ENCODE data around the gene RBFOX2.
"Not testable (repeated sequence)": the region's sequence is repeated elsewhere in the genome, so short reads cannot be mapped to it uniquely, and the experiment has no call there.

The RBFOX2 gene

DNA sequence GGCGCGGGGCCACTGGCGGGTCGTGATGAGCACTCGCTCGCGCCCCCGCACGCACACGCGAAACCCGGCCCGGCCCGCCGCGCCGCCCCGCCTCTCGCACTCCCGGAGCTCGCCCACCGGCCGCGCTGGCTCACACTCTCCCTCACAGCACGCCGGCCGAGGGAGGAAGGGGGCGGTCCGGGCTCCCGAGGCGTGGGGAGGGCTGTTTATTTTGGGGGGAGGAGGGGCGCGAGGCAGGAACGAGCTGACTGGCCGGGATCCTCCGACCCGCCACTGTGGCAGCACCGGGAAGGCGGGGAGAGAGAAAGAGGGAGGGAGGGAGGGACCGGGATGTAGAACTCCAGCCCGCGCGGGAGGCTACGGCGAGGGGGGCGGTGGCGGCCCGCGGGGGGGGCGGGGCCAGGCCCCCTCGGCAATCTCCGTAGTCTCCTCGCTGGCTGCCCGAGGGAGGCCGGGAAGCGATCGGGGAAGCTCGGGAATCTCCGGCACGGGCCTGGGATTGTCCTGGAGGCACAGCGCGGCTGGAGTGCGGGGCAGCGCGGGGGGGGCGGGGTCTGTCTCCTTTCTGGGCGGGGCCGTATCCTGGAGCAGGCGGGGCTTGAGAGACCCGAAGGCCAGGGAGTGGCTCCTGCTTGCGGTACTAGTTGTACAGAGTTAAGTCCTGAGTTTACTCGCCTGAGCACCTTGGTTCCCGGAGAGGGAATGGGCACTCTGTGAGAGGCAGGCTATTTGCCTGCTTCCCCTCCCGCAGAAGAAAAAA is at the start of gene RBFOX2:
Gene RBFOX2, minus strand, starts transcription at position 179 of the 760 bp plus-strand sequence. CDS start 399 bp downstream, outside the sequence.
- peak; percentile 57 for DNase-seq (ENCODE audit: low read depth)

DNA sequence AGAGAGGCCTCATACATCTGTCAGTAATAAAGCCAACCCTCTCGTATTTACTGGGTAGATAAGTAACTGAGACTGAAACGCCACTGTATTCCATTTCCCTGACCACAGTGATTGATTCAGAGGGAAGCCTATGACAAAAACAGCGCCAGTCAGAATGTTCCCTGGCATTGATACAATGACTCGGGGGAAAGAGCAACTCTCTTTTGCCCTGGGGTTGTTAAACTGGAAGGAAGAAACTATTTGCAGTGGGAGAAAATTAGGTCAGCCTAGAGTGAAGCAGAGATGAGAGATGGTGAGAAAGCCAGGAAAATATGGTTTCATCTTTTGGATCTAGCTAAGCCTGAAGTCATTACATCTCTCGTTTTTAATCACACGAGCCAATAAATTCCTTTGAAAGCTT is 48.6 kb upstream of the RBFOX2 start:
- no peak for DNase-seq (ENCODE audit: low read depth)

GRCh38 chr22:36075724-36076123 is 47.1 kb upstream of the RBFOX2 start:
- DNase-seq (ENCODE audit: low read depth), result no peak

GRCh38 chr22:36075230-36075629 is 46.6 kb upstream of the RBFOX2 start:
- DNase-seq (ENCODE audit: low read depth), result no peak

DNA sequence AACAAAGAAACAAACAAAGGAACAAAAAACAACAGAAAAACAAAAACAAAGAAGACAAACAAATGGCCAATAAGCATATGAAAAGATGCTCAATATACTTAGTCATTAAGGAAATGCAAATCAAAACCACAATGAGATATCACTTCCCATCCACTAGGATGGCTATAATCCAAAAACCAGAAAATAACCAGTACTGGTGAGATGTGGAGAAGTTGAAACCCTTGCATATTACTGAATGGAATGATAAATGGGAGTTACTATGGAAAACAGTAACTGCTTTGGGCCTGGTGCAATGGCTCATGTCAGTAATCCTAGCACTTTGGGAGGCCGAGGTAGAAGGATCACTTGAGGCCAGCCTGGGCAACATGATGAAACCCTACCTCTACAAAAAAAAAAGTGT is 44.9 kb upstream of the RBFOX2 start:
- no peak for DNase-seq (ENCODE audit: low read depth)

DNA sequence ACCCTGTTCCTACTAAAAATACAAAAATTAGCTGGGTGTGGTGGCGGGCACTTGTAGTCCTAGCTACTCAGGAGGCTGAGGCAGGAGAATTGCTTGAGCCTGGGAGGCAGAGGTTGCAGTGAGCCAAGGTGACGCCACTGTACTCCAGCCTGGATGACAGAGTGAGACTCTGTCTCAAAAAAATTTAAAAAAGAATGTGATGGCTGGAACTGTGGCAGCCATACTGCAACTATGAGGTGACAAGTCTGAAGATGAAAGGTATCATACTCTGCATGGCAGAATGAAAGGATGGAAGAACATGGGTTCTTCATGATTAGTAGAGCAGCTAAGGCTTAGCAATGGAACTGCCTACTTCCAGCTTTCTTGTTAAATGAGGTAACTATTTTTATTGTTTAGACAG is 42.0 kb upstream of the RBFOX2 start:
- not testable (repeated sequence) for DNase-seq (ENCODE audit: low read depth)

GRCh38 chr22:36069368-36069767 is 40.7 kb upstream of the RBFOX2 start:
- DNase-seq (ENCODE audit: low read depth), result no peak

DNA sequence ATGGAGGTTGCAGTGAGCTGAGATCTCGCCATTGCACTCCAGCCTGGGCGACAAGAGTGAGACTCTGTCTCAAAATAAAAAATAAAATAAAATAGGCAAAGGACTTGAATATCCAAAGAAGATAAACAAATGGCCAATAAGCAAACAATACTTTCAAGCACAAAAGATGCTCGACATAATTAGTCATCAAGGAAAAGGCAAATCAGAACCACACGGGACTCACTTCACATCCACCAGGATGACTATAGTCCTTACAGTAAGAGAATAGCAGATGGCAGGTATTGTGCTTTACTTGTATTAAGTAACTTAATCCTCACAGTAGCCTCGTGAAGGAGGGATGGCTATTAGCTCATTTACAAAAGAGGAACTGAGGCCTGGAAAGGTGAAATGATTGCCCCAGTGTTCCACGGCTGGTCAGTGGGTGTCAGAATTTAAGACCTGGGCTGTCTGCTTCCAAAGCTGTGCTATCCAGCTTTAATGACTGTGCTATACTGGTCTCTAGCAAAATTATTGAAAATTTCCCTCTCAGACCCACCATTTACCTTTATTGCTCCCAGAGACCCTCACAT is 40.2 kb upstream of the RBFOX2 start:
- DNase-seq (ENCODE audit: low read depth), result no peak

DNA sequence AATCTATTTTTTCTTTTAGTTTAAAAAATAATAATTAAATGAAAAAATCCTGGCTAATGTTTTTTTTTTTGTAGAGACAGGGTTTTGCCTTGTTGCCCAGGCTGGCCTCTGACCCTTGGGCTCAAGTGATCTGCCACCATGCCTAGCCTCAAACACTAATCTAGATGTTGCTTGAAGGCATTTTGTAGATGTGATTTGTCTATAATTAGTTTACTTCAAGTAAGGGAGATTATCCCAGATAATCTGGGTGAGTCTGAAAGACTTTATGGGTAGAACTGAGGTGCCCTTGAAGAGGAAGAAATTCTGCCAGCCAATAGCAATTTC is 38.6 kb upstream of the RBFOX2 start:
- DNase-seq (ENCODE audit: low read depth), result no peak

DNA sequence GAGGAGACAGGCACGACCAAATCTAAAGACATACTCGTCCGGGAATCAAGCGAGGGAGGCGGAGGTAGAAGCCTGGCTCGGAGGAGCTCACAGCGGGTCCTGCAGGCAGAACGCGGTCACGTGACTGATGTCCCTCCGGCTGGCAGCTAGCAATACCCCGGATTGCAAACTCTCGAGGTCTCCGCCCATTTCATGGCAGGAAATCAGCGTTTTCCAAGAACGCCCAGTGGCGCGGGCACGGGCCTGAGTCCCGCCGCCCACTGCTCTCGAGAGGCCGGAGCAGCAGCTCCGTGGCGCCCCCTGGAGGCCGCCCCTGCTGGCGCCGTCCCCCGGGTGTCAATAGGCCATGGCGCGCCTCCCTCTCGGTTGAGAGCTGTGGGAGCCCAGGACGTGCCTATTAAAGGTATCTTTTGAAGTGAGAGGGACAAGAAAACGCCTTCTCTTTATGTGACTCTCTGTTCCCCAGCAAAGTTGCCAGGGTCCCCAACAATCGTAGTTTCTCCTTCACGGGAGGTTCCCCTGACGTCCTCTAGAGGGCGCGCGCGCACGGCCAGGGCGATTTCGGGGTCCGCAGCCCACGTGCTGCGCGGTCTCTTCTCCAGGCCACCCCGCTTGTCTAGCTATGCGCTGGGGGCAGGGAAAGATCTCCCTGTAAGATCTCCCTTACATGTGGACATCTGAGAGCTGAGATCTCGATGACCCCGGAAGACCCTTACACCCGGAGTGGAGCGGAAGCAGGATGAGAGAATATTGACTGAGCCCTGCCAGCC is 37.3 kb upstream of the RBFOX2 start:
- DNase-seq (ENCODE audit: low read depth), result peak; percentile 82

- no peak for DNase-seq (ENCODE audit: low read depth)
Measured at GRCh38 chr22:36065462-36065774, 36.8 kb upstream of the RBFOX2 start.

DNA sequence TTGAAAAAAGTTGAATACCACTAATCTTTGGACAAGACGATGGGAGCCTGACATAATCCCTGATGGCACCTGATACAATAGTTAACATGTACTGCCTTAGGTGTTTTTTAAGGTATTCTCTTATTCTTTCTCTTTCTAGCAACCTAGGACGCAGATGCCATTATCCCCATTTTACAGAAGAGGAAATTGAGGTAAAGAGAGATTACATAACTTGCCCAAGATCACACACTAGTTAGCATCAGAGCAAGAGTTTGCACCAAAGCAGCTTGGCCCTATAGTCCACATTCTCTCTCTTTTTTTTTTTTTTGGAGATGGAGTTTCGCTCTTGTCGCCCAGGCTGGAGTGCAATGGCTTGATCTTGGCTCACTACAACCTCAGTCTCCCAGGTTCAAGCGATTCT is 35.7 kb upstream of the RBFOX2 start:
- DNase-seq (ENCODE audit: low read depth), result no peak

DNA sequence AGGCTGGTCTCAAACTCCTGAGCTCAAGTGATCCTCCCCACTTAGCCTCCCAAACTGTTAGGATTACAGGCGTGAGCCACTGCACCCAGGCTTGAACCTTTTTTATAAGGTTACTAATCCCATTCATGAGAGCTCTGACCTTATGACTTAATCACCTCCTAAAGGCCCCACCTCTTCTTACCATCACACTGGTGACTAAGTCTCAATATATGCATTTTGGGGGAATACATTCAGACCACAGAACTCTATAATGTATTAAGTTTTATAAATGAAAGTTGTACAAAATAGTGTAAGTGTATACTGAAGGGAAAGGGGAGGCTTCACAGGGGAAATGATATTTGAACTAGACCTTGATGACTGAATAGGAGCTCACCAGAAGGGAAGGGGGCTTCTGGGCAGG is 28.4 kb upstream of the RBFOX2 start:
- DNase-seq (ENCODE audit: low read depth), result no peak

DNA sequence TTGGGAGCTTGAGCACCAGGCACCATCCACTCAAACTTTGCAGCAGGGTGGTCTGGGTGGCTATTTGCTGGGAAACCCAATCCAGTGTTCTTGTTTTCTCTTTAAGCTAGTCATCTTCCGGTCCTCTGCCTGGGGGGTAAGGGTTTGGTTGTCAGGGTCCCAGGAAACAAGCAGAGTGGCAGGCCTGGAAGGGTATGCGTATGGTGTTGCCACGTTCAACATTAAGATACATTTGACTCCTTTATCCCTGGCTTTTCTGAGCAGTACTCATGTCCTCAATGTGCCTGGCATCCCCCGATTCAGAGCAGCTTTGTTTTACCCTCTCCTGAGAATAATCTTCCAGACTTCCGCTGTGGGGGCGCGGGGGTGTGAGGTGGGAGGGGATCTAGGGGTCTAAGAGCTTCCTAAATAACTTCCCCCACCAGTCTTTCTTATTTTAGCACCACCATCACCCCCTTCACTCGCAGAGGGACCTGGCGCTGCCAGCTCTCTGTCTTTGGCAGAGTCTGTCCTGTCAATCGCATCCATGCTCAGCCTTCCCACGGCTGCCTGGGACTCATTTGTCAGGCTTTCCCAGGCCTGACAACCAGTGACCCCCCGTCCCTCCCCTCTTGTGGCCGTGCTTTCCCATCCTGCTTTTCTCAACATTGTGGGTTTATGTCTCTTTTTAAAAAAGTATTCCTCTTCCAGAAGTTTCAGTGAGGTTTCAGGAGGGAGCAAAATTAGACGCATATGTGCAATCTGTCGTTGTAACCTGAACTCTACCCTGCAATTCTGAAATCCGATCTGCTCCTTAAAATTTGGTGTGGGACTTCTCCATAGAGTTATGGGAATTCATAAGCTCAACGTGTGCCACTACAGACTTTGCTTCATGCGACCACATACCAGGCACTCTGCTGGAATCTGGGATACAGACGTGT is 27.0 kb upstream of the RBFOX2 start:
- no peak for DNase-seq (ENCODE audit: low read depth)

- not testable (repeated sequence) for DNase-seq (ENCODE audit: low read depth)
Measured at GRCh38 chr22:36054446-36054845, 25.8 kb upstream of the RBFOX2 start.

GRCh38 chr22:36053242-36054147 is 24.9 kb upstream of the RBFOX2 start:
- DNase-seq (ENCODE audit: low read depth), result no peak

- DNase-seq (ENCODE audit: low read depth), result no peak
Measured at GRCh38 chr22:36052505-36052941, 23.9 kb upstream of the RBFOX2 start.

DNA sequence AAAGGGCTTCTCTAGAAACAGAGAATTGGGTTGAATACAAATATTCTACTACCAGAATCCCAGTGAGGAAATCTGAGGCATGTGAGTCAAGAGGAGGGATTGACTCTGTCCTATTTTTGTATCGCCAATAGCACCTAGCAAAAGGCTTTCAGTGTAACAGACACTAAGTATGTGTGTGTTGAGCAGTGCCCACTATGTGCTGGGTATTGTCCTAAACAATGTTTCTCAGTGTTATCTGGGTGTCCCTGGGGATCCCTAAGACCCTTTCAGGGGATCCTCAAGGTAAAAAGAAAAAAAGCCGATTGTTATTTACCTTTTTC is 21.0 kb upstream of the RBFOX2 start:
- DNase-seq (ENCODE audit: low read depth), result no peak

- no peak for DNase-seq (ENCODE audit: low read depth)
Measured at GRCh38 chr22:36048911-36049677, 20.5 kb upstream of the RBFOX2 start.

DNA sequence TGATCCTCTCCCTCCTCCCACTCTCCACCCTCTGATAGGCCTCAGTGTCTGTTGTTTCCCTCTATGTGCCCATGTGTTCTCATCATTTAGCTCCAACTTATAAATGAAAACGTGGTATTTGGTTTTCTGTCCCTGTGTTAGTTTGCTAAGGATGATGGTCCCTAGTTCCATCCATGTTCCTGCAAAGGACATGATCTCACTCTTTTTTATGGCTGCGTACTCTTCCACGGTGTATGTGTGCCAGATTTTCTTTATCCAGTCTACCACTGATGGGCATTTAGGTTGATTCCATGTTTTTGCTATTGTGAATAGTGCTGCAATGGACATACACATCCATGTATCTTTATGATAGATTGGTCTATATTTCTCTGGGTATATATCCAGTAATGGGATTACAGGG is 15.9 kb upstream of the RBFOX2 start:
- not testable (repeated sequence) for DNase-seq (ENCODE audit: low read depth)

DNA sequence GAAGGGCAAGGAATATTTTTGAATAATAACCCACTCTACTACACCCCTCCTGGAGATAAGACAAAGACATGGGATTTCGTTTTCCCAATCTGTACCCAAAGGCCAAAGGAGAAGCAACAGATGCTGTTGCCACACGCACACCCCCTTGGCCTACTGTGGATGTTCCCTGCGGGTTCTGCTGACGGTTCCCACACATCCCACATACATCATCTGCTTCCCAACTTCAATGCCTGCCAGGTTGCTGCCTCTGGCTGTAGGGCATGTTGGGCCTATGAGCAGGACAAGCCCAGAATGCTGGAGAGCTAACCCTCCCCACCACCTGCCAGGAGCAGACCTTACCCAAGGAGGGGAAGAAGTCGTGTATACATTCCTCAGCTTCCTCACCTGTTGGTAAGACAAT is 13.6 kb upstream of the RBFOX2 start:
- DNase-seq (ENCODE audit: low read depth), result no peak
